Epidermal melanocyte (primary cell): ENCODE measurements around the gene NOTO.
"Not testable (repeated sequence)": the region's sequence is repeated elsewhere in the genome, so short reads cannot be mapped to it uniquely, and the experiment has no call there.

Experiments
- DNase-seq: peaks from one replicate; pipeline ENCODE4 v3.0.0; 2011; ENCODE audit warnings: low spot score; ENCODE audit not compliant: insufficient read length

The NOTO gene

GRCh38 chr2:73202156-73203054 is at the start of gene NOTO:
NOTO (plus strand) TSS chr2:73202574; CDS start chr2:73202667, 93 bp downstream.
- no peak for DNase-seq

GRCh38 chr2:73156539-73157124 is 45.7 kb upstream of the NOTO start:
- DNase-seq: no peak

- DNase-seq: no peak
These were observed 39.5 kb upstream of the NOTO start for GRCh38 chr2:73162856-73163391.

GRCh38 chr2:73163483-73164367 is 38.6 kb upstream of the NOTO start:
- DNase-seq: peak; percentile 84

- not testable (repeated sequence) for DNase-seq
These were observed 36.4 kb upstream of the NOTO start for GRCh38 chr2:73165978-73166377.

GRCh38 chr2:73166813-73167212 is 35.6 kb upstream of the NOTO start:
- not testable (repeated sequence) for DNase-seq

- not testable (repeated sequence) for DNase-seq
These were observed 34.0 kb upstream of the NOTO start for GRCh38 chr2:73168348-73168747.

- not testable (repeated sequence) for DNase-seq
These were observed 32.0 kb upstream of the NOTO start for GRCh38 chr2:73170341-73170740.

GRCh38 chr2:73172963-73173362 is 29.4 kb upstream of the NOTO start:
- no peak for DNase-seq

- no peak for DNase-seq
These were observed 28.6 kb upstream of the NOTO start for GRCh38 chr2:73173781-73174180.

- DNase-seq: no peak
These were observed 28.1 kb upstream of the NOTO start for GRCh38 chr2:73174244-73174643.

GRCh38 chr2:73174941-73175662 is 27.3 kb upstream of the NOTO start:
- no peak for DNase-seq

- DNase-seq: peak; percentile 48
These were observed 26.6 kb upstream of the NOTO start for GRCh38 chr2:73175663-73176204.

GRCh38 chr2:73176205-73176880 is 26.0 kb upstream of the NOTO start:
- DNase-seq: no peak

- peak; percentile 92 for DNase-seq
These were observed 25.3 kb upstream of the NOTO start for GRCh38 chr2:73176881-73177644.

GRCh38 chr2:73177645-73178255 is 24.6 kb upstream of the NOTO start:
- DNase-seq: no peak

- no peak for DNase-seq
These were observed 16.4 kb upstream of the NOTO start for GRCh38 chr2:73185965-73186364.

GRCh38 chr2:73187549-73187948 is 14.8 kb upstream of the NOTO start:
- DNase-seq: no peak

GRCh38 chr2:73197579-73197978 is 4.8 kb upstream of the NOTO start:
- peak; percentile 3 for DNase-seq
